EL (cell line): Measurements from ENCODE around the gene NUP153.
"Not testable (repeated sequence)": the region's sequence is repeated elsewhere in the genome, so short reads cannot be mapped to it uniquely, and the experiment has no call there.

Experiments
- DNase-seq: peaks from one replicate; pipeline ENCODE4 v3.0.0-alpha.2; 2016

NUP153 gene

GRCh38 chr6:17706580-17707370 lies at the start of gene NUP153:
NUP153 (minus strand) TSS chr6:17706925; CDS start chr6:17706387, 538 bp downstream.
- peak; percentile 98 for DNase-seq

GRCh38 chr6:17754254-17754653 lies 47.5 kb upstream of the NUP153 start:
- DNase-seq, result no peak

GRCh38 chr6:17745324-17745723 lies 38.6 kb upstream of the NUP153 start:
- not testable (repeated sequence) for DNase-seq

GRCh38 chr6:17744757-17745308 lies 38.1 kb upstream of the NUP153 start:
- DNase-seq, result not testable (repeated sequence)

- no peak for DNase-seq
Observed at GRCh38 chr6:17744019-17744756, 37.5 kb upstream of the NUP153 start.

- DNase-seq, result no peak
Observed at GRCh38 chr6:17741507-17741906, 34.8 kb upstream of the NUP153 start.

GRCh38 chr6:17740559-17741220 lies 34.0 kb upstream of the NUP153 start:
- no peak for DNase-seq

- no peak for DNase-seq
Observed at GRCh38 chr6:17737704-17738252, 31.1 kb upstream of the NUP153 start.

- not testable (repeated sequence) for DNase-seq
Observed at GRCh38 chr6:17735311-17735710, 28.6 kb upstream of the NUP153 start.

- no peak for DNase-seq
Observed at GRCh38 chr6:17730078-17730704, 23.5 kb upstream of the NUP153 start.

- no peak for DNase-seq
Observed at GRCh38 chr6:17729223-17730077, 22.7 kb upstream of the NUP153 start.

- no peak for DNase-seq
Observed at GRCh38 chr6:17728551-17729222, 22.0 kb upstream of the NUP153 start.

- DNase-seq, result peak; percentile 52
Observed at GRCh38 chr6:17725083-17725482, 18.4 kb upstream of the NUP153 start.

GRCh38 chr6:17724341-17724740 lies 17.6 kb upstream of the NUP153 start:
- no peak for DNase-seq

GRCh38 chr6:17721671-17722070 lies 14.9 kb upstream of the NUP153 start:
- DNase-seq, result no peak

GRCh38 chr6:17719323-17720041 lies 12.8 kb upstream of the NUP153 start:
- no peak for DNase-seq

GRCh38 chr6:17716221-17716620 lies 9.5 kb upstream of the NUP153 start:
- DNase-seq, result no peak

- peak; percentile 97 for DNase-seq
Observed at GRCh38 chr6:17714879-17715851, 8.4 kb upstream of the NUP153 start.

GRCh38 chr6:17714177-17714576 lies 7.5 kb upstream of the NUP153 start:
- peak; percentile 56 for DNase-seq
